Upper lobe of left lung (tissue), 4 donors: ENCODE results near the gene DIP2C.

Experiments used
- POLR2A ChIP-seq, 4 donors: fragments of 450-650 bp; IDR thresholded peaks; one replicate each; pipeline ENCODE4 v1.5.1; 2016 to 2017; ENCODE audit warnings: antibody characterized with exemption in 4 of 4, mild to moderate bottlenecking in 2 of 4
- POLR2AphosphoS5 ChIP-seq, 2 donors: sonication (generic); formaldehyde crosslinking; IDR thresholded peaks; one replicate each; pipeline ENCODE4 v1.5.1; 2017; ENCODE audit warnings: antibody characterized with exemption in 2 of 2
- TF ChIP-seq, protein P1 (sequence below), 6 experiments: fragments of 450-650 bp in 4 of 6; fragments of 200-600 bp in 2 of 6; sonication (generic) in 2 of 6; IDR thresholded peaks; one replicate each; pipeline ENCODE4 v1.5.1; 2016 to 2019; ENCODE audit warnings: antibody characterized with exemption in 6 of 6

- TF ChIP-seq, protein P1, sequence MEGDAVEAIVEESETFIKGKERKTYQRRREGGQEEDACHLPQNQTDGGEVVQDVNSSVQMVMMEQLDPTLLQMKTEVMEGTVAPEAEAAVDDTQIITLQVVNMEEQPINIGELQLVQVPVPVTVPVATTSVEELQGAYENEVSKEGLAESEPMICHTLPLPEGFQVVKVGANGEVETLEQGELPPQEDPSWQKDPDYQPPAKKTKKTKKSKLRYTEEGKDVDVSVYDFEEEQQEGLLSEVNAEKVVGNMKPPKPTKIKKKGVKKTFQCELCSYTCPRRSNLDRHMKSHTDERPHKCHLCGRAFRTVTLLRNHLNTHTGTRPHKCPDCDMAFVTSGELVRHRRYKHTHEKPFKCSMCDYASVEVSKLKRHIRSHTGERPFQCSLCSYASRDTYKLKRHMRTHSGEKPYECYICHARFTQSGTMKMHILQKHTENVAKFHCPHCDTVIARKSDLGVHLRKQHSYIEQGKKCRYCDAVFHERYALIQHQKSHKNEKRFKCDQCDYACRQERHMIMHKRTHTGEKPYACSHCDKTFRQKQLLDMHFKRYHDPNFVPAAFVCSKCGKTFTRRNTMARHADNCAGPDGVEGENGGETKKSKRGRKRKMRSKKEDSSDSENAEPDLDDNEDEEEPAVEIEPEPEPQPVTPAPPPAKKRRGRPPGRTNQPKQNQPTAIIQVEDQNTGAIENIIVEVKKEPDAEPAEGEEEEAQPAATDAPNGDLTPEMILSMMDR (IDR thresholded peaks at IDR 0.05) = no peak
- TF ChIP-seq POLR2A (IDR thresholded peaks at IDR 0.05) (no peak), POLR2AphosphoS5 (IDR thresholded peaks at IDR 0.05) (no peak)
Measured at GRCh38 chr10:555281-555680, 134.2 kb downstream of the DIP2C start.
